HL-60 (cell line): ENCODE results near the gene ANO3.

Experiments used
- GABPA ChIP-seq: IDR thresholded peaks from 2 replicates; pipeline ENCODE4 v1.6.1; 2012; ENCODE audit warnings: low read depth
- SPI1 ChIP-seq: IDR thresholded peaks from 2 replicates; pipeline ENCODE4 v1.6.1; 2012; ENCODE audit warnings: low read depth, mild to moderate bottlenecking, borderline replicate concordance
- TF ChIP-seq, protein P1 (sequence below): IDR thresholded peaks from one replicate; pipeline ENCODE4 v1.5.1; 2011; ENCODE audit warnings: low read length, control low read depth, inconsistent platforms; ENCODE audit not compliant: insufficient read depth
- TF ChIP-seq, protein P2 (sequence below): IDR thresholded peaks from 2 replicates; pipeline ENCODE4 v1.6.1; 2012; ENCODE audit warnings: low read depth; ENCODE audit not compliant: insufficient replicate concordance

DNA sequence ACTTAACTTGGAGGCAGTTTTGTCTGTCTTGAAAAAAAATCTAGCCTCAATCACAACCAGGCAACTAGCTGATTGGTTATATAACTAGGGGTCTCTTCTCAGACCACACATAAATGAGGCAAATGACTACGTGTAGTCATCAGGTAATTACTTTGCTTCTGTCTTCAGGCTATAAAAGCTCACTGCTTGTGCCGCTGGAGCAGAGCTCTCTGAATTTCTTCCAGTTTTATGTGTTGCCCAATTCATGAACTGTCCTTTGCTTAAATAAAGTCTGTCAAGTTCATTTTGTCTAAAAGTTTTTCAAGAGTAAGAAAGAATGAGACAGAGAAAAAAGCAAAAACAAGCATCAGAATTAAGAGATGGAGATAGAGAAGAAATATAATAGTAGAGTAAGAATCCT, 146.8 kb downstream of the ANO3 start:
- TF ChIP-seq, protein P1, sequence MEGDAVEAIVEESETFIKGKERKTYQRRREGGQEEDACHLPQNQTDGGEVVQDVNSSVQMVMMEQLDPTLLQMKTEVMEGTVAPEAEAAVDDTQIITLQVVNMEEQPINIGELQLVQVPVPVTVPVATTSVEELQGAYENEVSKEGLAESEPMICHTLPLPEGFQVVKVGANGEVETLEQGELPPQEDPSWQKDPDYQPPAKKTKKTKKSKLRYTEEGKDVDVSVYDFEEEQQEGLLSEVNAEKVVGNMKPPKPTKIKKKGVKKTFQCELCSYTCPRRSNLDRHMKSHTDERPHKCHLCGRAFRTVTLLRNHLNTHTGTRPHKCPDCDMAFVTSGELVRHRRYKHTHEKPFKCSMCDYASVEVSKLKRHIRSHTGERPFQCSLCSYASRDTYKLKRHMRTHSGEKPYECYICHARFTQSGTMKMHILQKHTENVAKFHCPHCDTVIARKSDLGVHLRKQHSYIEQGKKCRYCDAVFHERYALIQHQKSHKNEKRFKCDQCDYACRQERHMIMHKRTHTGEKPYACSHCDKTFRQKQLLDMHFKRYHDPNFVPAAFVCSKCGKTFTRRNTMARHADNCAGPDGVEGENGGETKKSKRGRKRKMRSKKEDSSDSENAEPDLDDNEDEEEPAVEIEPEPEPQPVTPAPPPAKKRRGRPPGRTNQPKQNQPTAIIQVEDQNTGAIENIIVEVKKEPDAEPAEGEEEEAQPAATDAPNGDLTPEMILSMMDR: no peak
- no peak for TF ChIP-seq SPI1
- TF ChIP-seq, protein P2, sequence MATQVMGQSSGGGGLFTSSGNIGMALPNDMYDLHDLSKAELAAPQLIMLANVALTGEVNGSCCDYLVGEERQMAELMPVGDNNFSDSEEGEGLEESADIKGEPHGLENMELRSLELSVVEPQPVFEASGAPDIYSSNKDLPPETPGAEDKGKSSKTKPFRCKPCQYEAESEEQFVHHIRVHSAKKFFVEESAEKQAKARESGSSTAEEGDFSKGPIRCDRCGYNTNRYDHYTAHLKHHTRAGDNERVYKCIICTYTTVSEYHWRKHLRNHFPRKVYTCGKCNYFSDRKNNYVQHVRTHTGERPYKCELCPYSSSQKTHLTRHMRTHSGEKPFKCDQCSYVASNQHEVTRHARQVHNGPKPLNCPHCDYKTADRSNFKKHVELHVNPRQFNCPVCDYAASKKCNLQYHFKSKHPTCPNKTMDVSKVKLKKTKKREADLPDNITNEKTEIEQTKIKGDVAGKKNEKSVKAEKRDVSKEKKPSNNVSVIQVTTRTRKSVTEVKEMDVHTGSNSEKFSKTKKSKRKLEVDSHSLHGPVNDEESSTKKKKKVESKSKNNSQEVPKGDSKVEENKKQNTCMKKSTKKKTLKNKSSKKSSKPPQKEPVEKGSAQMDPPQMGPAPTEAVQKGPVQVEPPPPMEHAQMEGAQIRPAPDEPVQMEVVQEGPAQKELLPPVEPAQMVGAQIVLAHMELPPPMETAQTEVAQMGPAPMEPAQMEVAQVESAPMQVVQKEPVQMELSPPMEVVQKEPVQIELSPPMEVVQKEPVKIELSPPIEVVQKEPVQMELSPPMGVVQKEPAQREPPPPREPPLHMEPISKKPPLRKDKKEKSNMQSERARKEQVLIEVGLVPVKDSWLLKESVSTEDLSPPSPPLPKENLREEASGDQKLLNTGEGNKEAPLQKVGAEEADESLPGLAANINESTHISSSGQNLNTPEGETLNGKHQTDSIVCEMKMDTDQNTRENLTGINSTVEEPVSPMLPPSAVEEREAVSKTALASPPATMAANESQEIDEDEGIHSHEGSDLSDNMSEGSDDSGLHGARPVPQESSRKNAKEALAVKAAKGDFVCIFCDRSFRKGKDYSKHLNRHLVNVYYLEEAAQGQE: no peak
- TF ChIP-seq GABPA: no peak
